ENCODE results near the gene DPYSL4. TPM values are rescaled to one million over a fixed set of nuclear protein-coding genes. Genes with fewer than 3 reads are reported as not detected.

The DPYSL4 gene
- total RNA-seq, 3 donors from 2014 or later (not counting 1 experiment from before 2014, with no cell fraction given), result 0.40 to 1.3 (median 1.0) TPM

DNA sequence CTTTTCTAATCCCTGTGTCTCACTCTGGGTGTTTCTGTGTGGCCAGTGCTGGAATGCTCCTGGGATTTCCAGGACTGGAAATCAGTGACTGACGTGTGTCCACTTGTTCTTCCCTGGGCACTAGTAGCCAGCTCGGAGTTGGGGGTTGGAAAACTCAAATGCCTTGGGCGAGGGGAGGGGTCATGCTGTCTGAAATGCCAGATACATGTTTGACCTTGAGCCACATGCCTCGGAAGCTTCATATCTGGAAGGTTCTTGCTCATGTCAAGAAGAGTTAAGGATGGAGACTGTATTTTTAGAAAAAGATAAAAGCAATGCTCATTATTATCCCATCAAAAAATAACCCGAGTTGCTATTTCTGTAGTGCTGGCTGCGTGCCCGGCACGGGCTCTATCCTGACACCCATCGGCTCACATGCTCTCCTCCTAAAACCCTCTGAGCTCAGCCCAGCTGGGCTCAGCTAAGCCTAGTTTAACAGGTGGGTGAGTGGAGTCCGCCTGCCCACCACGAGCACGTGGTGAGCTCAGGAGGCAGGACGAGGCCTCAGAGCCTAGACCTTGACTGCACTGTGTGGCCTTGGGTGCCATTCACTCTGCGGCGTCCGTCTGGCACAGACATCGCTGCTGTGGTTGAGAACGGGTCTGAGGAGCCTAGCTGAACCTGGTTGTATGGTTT, 6.4 kb downstream of the DPYSL4 start:
- Histone ChIP-seq H3K27me3 (ENCODE audit: control insufficient read depth, insufficient read depth, low read length) (peaks cover 7% of the 10 kb centered on the region), H3K4me1 (ENCODE audit: control insufficient read depth, insufficient read depth, low read length) (peaks cover 3% of the 10 kb centered on the region), H3K36me3 (ENCODE audit: control insufficient read depth, insufficient read depth, low read length) (no peaks in the 10 kb centered on the region), H3K27ac (ENCODE audit: low read length) (no peak overlapping the region), H3K4me3 (ENCODE audit: low read length) (no peak overlapping the region), H3K9me3 (ENCODE audit: control insufficient read depth, insufficient read depth, low read length) (no peaks in the 10 kb centered on the region)
- WGBS (ENCODE audit: insufficient coverage), result 81% methylated on average over 18 of the region's 18 CpGs
- H3K36me3 Mint-ChIP-seq, result no peaks in the 10 kb centered on the region
- H3K27ac Mint-ChIP-seq, result no peak overlapping the region
- TF ChIP-seq, protein P1, sequence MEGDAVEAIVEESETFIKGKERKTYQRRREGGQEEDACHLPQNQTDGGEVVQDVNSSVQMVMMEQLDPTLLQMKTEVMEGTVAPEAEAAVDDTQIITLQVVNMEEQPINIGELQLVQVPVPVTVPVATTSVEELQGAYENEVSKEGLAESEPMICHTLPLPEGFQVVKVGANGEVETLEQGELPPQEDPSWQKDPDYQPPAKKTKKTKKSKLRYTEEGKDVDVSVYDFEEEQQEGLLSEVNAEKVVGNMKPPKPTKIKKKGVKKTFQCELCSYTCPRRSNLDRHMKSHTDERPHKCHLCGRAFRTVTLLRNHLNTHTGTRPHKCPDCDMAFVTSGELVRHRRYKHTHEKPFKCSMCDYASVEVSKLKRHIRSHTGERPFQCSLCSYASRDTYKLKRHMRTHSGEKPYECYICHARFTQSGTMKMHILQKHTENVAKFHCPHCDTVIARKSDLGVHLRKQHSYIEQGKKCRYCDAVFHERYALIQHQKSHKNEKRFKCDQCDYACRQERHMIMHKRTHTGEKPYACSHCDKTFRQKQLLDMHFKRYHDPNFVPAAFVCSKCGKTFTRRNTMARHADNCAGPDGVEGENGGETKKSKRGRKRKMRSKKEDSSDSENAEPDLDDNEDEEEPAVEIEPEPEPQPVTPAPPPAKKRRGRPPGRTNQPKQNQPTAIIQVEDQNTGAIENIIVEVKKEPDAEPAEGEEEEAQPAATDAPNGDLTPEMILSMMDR (IDR thresholded peaks at IDR 0.05), result no peak
- intact Hi-C loops (cut with micrococcal nuclease), result no loop called here
- no peak overlapping the region for H3K4me3 Mint-ChIP-seq
- peaks cover 20 to 21% of the 10 kb centered on the region in 2 donors for H3K27me3 Mint-ChIP-seq (ENCODE audit: low read depth in 2 of 2)
- ATAC-seq (no peak), DNase-seq (no peak)
- H3K9me3 Mint-ChIP-seq, result no peaks in the 10 kb centered on the region
- H3K4me1 Mint-ChIP-seq, result peaks cover 0 to 3% of the 10 kb centered on the region in 2 donors

DNA sequence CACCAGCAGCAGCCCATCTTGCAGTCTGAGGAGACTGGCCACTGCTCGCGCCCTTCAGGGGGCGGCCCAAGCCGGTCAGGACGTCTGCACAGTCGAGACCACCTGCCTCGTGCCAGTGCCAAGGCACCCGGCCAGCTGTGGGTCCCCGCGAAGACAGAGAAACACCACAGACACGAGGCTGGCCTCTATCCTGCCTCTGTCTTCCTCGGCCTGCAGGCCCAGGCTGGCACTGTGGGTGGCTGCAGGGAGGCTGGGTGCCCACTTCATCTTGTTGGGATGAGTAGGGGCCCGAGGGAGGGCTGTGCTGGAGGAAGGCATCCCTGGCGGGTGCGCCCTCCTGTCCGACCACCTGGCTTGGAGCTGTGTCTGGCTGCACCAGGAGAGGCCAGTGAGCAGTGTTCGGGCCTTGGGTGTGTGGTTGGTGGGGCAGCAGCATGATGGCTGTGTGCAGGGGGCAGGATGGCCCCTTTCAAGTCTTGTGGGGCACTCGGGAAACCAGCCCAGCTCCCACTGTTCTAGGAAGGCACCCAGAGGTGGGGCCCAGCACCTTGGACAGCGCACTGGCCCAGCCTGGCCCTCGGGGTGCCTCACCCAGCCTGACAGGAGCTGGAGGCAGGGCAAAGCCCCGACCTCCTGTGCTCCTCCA, 7.3 kb downstream of the DPYSL4 start:
- H3K36me3 ChIP-seq (ENCODE audit: control insufficient read depth, insufficient read depth, low read length), result no peaks in the 10 kb centered on the region
- no peaks in the 10 kb centered on the region for H3K4me1 ChIP-seq (ENCODE audit: control insufficient read depth, insufficient read depth, low read length)
- Mint-ChIP-seq H3K4me1 (no peaks in the 10 kb centered on the region), H3K27me3 (ENCODE audit: low read depth in 2 of 2) (peaks cover 12 to 14% of the 10 kb centered on the region in 2 donors), H3K27ac (no peak overlapping the region), H3K36me3 (no peaks in the 10 kb centered on the region), H3K4me3 (no peak overlapping the region), H3K9me3 (no peaks in the 10 kb centered on the region)
- DNase-seq, result peak in 1 of 2 donors; percentile 47
- 82% methylated on average over 21 of the region's 21 CpGs for WGBS (ENCODE audit: insufficient coverage)
- no peaks in the 10 kb centered on the region for H3K9me3 ChIP-seq (ENCODE audit: control insufficient read depth, insufficient read depth, low read length)
- no peak overlapping the region for H3K4me3 ChIP-seq (ENCODE audit: low read length)
- ATAC-seq, result peak; percentile 36 to 65 (median 58)
- no peak overlapping the region for H3K27ac ChIP-seq (ENCODE audit: low read length)
- intact Hi-C loops (cut with micrococcal nuclease), result no loop called here
- H3K27me3 ChIP-seq (ENCODE audit: control insufficient read depth, insufficient read depth, low read length), result no peaks in the 10 kb centered on the region
- TF ChIP-seq, protein P1 (IDR thresholded peaks at IDR 0.05), result no peak

DNA sequence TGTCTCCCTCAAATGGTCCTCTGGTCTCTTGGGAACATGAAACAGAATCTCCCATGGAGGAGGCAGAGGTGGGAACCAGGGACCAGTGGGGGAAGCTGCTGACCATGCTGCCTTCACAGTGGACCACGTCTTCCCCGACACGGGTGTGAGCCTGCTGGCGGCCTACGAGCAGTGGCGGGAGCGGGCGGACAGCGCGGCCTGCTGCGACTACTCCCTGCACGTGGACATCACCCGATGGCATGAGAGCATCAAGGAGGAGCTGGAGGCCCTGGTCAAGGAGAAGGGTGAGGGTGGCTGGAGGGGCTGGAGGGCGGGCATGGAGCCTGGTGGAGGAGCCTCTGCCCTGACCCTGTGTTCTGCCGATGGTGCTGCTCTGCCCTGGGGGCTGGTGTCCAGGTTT, 8.0 kb downstream of the DPYSL4 start:
- Mint-ChIP-seq H3K27ac (no peak overlapping the region), H3K9me3 (no peaks in the 10 kb centered on the region), H3K4me1 (no peaks in the 10 kb centered on the region), H3K27me3 (ENCODE audit: low read depth in 2 of 2) (peaks cover 5 to 7% of the 10 kb centered on the region in 2 donors), H3K4me3 (no peak overlapping the region), H3K36me3 (no peaks in the 10 kb centered on the region)
- 95% methylated on average over 15 of the region's 15 CpGs for WGBS (ENCODE audit: insufficient coverage)
- H3K4me3 ChIP-seq (ENCODE audit: low read length), result no peak overlapping the region
- ATAC-seq, result no peak
- no peak for DNase-seq
- H3K4me1 ChIP-seq (ENCODE audit: control insufficient read depth, insufficient read depth, low read length), result no peaks in the 10 kb centered on the region
- intact Hi-C loops (cut with micrococcal nuclease), result no loop called here
- no peaks in the 10 kb centered on the region for H3K9me3 ChIP-seq (ENCODE audit: control insufficient read depth, insufficient read depth, low read length)
- no peaks in the 10 kb centered on the region for H3K27me3 ChIP-seq (ENCODE audit: control insufficient read depth, insufficient read depth, low read length)
- H3K36me3 ChIP-seq (ENCODE audit: control insufficient read depth, insufficient read depth, low read length), result no peaks in the 10 kb centered on the region
- TF ChIP-seq, protein P1 (IDR thresholded peaks at IDR 0.05), result no peak
- no peak overlapping the region for H3K27ac ChIP-seq (ENCODE audit: low read length)

Measured in natural killer cell (primary cell).